ENCODE results near the gene FAT1.

GRCh38 chr4:186592445-186592844 lies 131.2 kb downstream of the FAT1 start:
- TF ChIP-seq CTCF (IDR thresholded peaks at IDR 0.05) (no peak), POLR2A (IDR thresholded peaks at IDR 0.05) (no peak), POLR2AphosphoS5 (IDR thresholded peaks at IDR 0.05) (no peak)

Measured in suprapubic skin (tissue), 4 donors.